HG03135 (cell line): ENCODE results near the gene KY.

Source experiments
- ATAC-seq: cut with Tn5 transposase; IDR thresholded peaks from one replicate; pipeline ENCODE4 v1.9.1; 2021; ENCODE audit warnings: mild to moderate bottlenecking, moderate library complexity; ENCODE audit not compliant: unreplicated experiment

KY gene

DNA sequence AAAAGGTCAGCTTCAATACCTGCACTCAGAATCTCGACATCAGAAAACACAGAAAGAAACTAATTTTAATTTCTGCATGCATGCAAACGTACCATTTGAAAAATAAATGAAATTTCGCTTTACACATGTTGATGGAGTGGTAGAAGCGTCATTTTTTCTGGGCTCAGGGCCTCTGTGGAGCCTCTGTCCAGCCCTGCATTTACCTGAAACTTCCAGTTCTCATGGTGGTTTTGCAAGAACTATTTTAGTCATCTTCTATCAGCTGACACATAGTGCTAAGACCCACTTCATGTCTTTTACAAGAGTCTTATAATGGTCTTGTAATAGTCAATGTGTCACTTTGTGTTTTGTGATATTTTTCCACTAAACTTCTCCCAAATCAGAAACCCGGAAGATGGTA lies 5.3 kb downstream of the KY start:
- ATAC-seq = no peak

GRCh38 chr3:134644731-134645514 lies 5.9 kb downstream of the KY start:
- no peak for ATAC-seq

- no peak for ATAC-seq
These were observed 7.6 kb downstream of the KY start for GRCh38 chr3:134643150-134643675.

- no peak for ATAC-seq
These were observed 8.2 kb downstream of the KY start for GRCh38 chr3:134642445-134643149.

DNA sequence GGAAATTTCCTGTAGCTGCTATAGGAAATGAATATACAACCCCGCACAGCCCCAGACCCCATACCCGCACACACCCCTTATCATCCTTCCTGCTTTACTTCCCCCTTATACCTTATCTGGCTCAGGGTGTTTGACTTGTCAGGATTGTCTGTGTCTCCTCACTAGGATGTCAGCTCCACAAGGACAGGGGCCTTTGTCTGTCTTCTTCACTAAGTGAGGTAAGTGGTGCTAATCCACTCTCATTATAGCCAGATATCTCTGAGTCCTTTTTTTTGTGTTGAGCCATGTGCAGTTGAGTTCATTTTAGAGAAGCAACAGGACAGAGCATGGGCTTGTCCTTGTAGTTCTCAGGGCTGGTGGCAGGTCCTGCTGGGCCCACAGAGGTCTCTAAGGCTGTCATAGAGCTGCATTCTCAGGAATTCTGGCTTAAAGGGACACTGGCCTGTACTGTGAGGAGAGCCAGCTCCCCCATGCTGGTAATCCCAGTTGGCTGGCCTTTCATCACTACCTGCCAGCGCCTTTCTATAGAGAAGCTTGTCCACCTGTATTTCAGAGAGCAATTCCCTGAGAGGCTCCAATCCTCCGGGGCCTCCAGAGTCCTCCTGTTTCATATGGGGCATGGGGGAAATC lies 9.0 kb downstream of the KY start:
- no peak for ATAC-seq

DNA sequence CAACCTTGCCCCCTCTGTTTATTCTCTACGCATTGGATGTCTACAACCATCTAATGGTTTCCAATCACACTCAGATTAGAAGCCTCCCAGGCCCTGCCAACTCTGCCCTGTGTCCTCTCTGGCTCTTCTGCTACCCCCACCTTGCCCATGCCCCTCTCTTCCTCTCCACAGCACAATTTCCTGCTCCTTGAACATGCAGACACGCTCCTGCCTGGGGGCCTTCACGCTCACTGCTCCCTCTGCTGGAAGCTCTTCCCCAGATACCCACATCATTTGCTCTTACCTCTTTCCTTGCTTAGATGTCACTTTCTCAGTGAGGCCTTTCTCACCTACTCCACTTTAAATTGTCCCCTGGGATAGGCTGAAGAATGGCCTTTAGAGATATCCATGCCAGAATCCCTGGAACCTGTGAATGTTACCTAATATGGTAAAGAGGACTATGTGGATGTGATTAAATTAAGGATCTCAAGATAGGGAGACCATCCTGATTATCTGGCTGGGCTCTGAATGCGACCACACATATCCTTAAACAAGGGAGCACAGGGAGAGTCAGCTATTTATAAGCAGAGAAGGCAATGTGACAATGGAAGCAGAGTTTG lies 9.9 kb downstream of the KY start:
- ATAC-seq = no peak

DNA sequence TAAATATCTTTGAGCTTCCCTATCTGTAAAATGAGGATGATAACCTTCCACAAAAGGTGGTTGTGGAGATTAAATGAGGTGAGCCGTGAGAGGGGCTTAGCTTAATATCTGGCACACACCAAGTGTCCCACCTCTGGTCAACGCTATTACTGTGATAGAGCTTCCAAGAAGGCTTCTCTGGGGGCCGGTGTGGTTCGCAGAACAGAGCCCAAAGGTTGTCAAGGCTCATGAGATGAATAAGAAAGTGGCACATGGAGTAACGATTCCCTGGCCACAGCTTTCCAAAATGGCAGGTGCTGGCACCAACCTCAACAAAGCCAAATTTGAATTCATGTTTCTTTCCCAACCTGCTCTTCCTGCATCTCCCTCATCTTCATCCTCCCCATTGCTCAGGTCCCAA lies 10.4 kb downstream of the KY start:
- ATAC-seq = no peak

DNA sequence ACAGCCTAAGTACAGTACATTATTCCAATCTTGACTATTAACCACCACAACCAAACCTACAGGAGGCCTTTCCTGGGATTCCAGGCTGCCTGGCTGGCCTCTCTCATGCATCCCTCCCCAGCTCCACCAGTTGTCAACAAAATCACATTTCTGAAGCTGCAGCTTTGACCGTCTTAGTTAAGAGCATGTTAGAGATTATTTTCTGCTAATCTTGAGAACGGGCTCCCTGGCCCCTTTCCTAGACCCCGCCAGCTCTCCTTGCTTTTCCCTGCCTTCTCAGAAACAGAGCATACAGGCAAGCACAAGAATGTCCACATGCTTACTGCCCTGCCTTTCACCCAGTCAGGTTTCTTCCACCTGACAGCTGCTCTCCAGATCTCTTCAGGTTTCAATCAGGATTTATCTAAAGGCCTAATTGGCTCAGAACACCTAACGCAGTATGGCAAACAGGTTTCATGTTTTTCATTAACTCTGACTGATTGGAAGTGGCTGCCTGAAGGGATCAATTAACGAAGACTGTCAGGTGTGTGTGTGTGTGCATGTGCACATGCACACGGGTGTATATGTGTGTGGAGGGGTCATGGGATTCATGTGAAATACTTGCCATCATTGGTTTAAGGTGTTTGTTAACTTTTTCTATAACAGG lies 12.3 kb downstream of the KY start:
- ATAC-seq = no peak

GRCh38 chr3:134636406-134636805 lies 14.4 kb downstream of the KY start:
- no peak for ATAC-seq

DNA sequence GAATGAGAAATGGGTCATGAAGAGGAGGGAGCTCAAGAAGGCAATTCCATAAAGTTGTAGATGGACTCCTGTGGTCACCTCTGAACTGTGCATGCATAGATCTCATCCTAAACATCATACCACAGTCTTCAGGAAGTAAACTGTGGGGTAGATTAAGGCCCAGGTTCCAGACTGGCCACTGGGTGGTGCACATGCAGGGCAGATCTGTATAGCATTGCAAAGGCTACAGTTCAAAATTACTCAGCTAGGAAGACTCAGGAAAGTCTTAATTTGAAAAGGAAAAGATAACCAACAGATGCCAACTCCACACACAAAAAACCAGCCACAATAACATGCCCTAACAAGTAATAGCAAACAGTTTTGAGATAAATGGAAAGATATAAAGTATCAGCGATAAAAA lies 20.3 kb downstream of the KY start:
- ATAC-seq = no peak

- ATAC-seq = no peak
These were observed 21.9 kb downstream of the KY start for GRCh38 chr3:134628884-134629283.

GRCh38 chr3:134627831-134628230 lies 23.0 kb downstream of the KY start:
- no peak for ATAC-seq

GRCh38 chr3:134625885-134626741 lies 24.7 kb downstream of the KY start:
- ATAC-seq = no peak

- ATAC-seq = no peak
These were observed 25.4 kb downstream of the KY start for GRCh38 chr3:134625462-134625861.

DNA sequence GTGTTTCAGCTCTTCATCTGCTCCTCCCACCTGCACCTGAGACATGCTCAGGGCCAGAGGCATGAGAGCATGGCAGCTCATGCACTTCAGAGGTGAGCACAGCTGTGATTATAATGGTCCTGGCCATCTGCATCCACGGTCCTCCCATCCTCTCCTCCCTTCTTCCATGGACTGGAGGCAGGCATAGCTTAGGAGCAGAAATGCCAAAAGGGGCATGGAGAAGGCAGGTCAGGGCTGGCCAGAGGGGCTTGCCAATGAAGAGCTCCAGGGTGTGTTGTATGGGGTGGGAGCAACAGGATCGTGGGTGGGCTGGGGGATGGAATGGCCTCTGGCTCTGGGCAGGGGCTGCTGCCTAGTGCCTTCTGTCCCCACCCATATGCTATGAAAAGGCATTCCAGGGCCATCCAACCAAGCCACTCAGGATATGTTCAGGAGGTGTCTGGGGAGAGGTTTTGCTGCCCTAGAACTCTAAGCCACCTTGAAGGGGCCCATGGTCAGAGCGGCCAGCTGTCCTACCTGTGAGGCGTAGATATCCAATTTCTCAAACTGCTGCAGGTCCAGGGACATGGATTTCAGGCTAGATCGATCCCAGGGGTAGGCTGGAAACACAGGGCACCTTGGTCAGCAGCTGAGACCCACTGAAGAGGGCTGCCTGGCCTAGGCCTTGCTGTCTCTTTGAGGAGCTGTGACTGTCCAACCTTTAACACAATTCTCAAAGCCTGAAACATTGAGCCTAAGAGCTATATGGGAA lies 26.1 kb downstream of the KY start:
- ATAC-seq = no peak

DNA sequence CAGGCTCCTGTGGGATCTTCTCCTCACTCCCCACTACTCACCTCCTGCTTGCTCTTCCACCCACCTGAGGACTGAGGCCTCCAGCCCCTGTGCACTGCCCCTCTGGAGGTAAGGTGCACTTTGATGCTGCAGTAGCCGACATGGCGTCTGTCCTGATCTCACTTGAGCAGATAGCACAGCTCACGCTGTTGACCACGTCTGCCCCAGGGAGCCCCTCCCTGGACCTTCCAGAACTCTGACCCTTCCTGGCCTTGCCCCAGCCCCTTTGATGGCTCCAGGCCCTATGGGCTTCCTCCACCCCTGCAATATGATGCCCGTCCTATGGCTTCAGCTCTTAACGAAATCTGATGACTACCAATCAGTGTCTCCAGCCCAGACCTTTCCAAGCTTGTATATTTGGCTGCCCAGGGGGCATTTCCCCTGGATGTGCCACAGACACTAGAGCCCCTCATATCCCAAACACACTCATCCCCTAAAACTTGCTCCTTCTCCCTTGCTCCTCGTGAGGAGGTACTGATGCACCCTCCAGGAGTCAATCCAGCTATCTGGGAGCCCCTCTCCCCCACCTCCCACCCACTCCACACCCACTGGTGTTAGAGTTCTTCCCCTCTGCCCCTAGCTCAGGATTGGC lies 27.1 kb downstream of the KY start:
- no peak for ATAC-seq

- no peak for ATAC-seq
These were observed 27.9 kb downstream of the KY start for GRCh38 chr3:134622806-134623365.

DNA sequence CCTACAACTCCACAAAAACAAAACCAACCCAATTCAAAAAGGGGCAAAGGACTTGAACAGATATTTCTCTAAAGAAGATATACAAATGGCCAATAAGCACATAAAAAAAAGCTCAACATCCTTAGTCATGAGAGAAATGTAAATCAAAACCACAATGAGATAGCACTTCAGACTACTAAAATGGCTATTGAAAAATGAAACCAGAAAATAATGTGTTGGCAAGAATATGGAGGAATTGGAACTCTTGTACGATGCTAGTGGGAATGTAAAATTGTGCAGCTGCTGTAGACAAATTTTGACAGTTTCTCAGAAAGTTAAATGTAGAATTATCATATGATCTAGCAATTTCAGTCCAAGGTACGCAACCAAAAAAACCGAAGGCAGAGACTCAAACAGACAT lies 29.0 kb downstream of the KY start:
- ATAC-seq = no peak
